Pulmonary artery endothelial cell (primary cell): ENCODE data around the gene IL12A. TPM values are rescaled to one million over a fixed set of nuclear protein-coding genes. Genes with fewer than 3 reads are reported as not detected.

Experiments used
- DNase-seq: peaks from one replicate; pipeline ENCODE4 v3.0.0-alpha.2; 2011; ENCODE audit warnings: low read depth, low spot score
- total RNA-seq: library from RNA; depleted of rRNA; stranded (reverse); fragments of >200 nt; gene quantifications from 2 replicates; pipeline ENCODE4 v1.2.3, GENCODE V29; 2014

IL12A gene
- total RNA-seq, 1 donor from 2014 or later = 0.40 TPM

DNA sequence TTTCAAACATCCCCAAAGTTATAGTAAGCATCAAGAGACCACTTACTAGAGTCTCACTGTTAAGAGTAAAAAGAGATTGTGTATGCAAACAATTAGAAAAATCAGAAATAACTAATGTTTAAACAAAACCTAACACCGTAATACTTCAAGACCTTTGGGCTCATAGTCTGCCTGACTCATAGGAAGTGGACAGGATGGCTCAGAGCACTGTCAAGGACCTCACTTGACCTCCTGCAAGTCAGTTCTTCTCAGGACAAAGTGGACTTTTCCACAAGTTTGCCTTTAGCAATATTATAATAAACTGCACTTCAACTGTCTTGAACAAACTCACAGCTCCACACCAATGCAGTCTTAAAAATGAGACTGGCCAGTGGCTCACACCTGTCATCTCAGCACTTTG is 34.8 kb downstream of the IL12A start:
- no peak for DNase-seq

DNA sequence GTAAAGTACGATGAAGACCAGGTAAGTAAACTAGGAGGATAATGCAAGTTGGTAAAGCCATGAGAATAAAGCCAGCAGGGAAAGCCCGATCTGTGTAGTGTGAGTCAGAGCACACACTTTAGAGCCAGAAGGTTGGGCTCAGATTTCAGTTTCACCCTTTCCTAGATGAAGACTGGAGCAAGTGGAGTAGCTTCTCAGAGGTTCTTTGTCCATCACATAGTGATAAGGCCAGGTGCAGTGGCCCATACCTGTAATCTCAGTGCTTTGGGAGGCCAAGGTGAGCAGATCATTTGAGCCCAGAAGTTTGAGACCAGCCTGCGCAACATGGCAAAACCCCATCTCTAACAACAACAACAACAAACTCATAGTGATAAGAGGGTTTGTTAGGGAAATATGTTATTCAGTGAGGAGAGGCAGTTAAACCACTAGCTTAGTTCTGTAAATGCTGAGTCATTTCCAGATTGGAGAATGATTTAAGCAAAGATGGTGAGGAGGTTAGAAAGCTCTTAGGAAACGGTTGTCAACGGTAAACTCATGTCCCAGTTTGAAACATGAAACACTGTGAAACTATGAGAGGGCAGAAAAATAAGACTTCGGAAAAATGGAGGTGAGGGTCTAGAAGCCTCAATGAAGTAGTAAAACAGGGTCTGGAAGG is 39.0 kb downstream of the IL12A start:
- no peak for DNase-seq

DNA sequence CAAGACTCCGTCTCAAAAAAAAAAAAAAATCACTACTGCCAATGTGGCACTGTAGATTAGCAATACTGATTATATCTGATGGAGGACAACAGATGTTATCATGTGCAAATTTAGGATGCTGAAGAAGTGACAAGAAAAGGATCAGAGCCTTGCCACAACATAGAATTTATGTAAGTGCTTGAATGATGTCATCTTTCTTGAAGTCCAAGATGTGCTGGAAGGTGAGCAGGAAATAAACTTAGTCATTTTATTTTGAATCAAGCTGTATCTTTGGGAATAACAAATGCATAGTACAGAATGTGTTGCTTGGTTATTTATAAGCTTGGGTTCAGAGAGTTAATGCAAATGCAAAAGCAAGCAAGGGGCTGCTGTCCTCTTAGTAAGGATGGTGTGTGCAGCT is 47.1 kb downstream of the IL12A start:
- DNase-seq = no peak

DNA sequence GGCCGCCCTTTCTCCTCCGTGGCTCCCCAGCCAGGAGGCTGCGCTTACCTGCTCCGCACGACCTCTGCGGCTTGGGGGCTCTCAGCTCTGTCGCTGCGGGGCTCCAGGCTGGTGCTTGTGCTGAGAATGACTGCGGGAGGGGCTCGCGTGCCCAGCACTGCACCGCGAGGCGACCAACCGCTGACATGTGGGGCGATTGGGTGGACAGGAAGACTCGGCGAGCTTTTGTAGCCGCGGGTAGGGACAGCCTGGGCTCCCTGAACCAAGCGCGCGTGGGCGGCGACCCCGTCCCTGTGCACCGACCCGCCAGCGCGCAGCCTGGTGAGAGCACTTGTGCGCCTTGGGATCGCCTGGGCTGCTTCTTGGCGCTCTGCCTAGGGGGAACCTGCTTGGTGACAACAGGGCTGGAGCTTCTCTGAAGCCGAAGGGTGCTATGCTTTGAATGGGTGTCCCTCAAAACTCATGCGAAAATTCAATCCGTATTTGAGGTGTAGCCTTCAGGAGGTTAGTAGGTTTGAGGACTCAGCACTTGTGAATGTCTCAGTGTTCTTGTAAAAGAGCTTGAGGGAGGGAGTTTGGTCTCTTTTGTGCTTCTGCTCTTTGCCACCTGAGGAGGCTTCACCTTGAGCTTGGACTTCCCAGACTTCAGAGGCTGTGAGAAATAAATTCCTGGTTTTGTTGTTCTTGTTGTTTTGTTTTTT is 50.4 kb downstream of the IL12A start:
- DNase-seq = no peak

DNA sequence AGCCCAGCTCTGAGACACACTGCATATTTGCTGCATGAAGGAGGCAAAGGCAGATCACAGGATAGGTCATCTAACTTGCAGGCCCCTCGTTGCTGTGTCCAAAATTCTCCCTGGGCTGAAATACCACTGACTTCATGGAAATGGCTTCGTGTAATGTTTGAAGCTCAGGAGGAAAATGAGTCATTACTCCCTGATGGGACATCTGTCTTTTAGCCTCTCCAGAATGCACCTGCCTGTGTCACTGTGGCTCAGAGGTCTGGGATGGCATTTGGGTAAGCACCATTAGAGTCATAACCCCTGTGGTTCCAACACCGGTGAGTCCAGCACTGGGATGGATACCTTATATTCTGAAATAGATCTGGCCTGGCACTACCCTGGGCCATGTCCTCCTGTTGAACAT is 51.5 kb downstream of the IL12A start:
- DNase-seq = no peak

DNA sequence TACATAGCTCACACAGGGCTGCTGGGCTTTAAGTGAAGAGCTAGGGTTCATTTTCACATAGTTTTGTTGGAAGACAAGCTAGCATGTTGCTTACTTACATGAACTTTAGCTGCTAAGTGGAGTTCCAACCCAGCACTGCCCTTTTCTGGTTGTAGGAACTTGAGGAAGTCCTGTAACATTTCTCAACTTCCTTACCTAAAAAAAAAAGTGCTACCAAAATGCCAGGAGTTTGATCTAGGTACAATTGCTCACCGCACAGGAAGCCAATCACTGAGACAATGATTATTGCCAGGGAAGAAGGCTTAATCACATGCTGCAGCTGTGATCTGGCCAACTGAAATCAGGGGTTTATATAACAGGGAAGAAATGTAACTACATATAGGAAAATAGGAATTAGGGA is 52.8 kb downstream of the IL12A start:
- DNase-seq = no peak

DNA sequence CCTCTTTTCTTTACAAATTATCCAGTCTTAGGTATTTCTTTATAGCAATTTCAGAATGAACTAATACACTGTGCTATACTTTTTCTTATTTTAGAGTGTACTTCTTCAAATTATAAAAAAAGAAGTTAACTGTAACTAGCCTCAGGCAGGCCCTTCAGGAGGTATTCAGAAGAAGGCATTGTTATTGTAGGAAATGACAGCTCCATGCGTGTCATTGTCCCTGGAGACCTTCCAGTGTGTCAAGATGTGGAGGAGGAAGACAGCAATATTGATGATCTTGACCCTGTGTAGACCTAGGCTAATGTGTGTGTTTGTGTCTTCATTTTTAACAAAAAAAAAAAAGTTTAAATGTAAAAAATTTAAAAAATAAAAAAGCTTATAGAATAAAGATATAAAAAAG is 55.5 kb downstream of the IL12A start:
- no peak for DNase-seq

Other genes with a start within 250 kb of the IL12A start
- gene SCHIP1, start 149.0 kb upstream of the IL12A start, total RNA-seq = 18.1 and 56.0 TPM in 2 replicates
- 0.04 and 0.07 TPM in 2 replicates for gene C3orf80, start 236.6 kb downstream of the IL12A start, total RNA-seq